ENCODE results near the gene ANKRD55.
"Not testable (repeated sequence)": the region's sequence is repeated elsewhere in the genome, so short reads cannot be mapped to it uniquely, and the experiment has no call there.

The ANKRD55 gene

GRCh38 chr5:56142614-56143372, 90.3 kb downstream of the ANKRD55 start:
- DNase-seq, result no peak

GRCh38 chr5:56142233-56142613, 90.9 kb downstream of the ANKRD55 start:
- no peak for DNase-seq

- DNase-seq, result no peak
These were observed 93.1 kb downstream of the ANKRD55 start for GRCh38 chr5:56140073-56140472.

GRCh38 chr5:56130664-56131063, 102.5 kb downstream of the ANKRD55 start:
- DNase-seq, result no peak

- no peak for DNase-seq
These were observed 103.8 kb downstream of the ANKRD55 start for GRCh38 chr5:56129288-56129687.

- no peak for DNase-seq
These were observed 105.0 kb downstream of the ANKRD55 start for GRCh38 chr5:56128113-56128512.

- DNase-seq, result no peak
These were observed 106.5 kb downstream of the ANKRD55 start for GRCh38 chr5:56126487-56127179.

GRCh38 chr5:56123531-56124243, 109.4 kb downstream of the ANKRD55 start:
- no peak for DNase-seq

GRCh38 chr5:56122360-56122985, 110.7 kb downstream of the ANKRD55 start:
- not testable (repeated sequence) for DNase-seq

- no peak for DNase-seq
These were observed 114.1 kb downstream of the ANKRD55 start for GRCh38 chr5:56119050-56119449.

- no peak for DNase-seq
These were observed 116.5 kb downstream of the ANKRD55 start for GRCh38 chr5:56116599-56117141.

GRCh38 chr5:56115589-56115988, 117.5 kb downstream of the ANKRD55 start:
- no peak for DNase-seq

GRCh38 chr5:56112526-56113121, 120.5 kb downstream of the ANKRD55 start:
- no peak for DNase-seq

- DNase-seq, result no peak
These were observed 121.7 kb downstream of the ANKRD55 start for GRCh38 chr5:56111404-56111781.

- DNase-seq, result no peak
These were observed 122.3 kb downstream of the ANKRD55 start for GRCh38 chr5:56110646-56111403.

- no peak for DNase-seq
These were observed 124.9 kb downstream of the ANKRD55 start for GRCh38 chr5:56108246-56108645.

GRCh38 chr5:56106837-56107236, 126.3 kb downstream of the ANKRD55 start:
- DNase-seq, result no peak

GRCh38 chr5:56105511-56106291, 127.4 kb downstream of the ANKRD55 start:
- DNase-seq, result peak; percentile 15

GRCh38 chr5:56102889-56103288, 130.2 kb downstream of the ANKRD55 start:
- no peak for DNase-seq

- not testable (repeated sequence) for DNase-seq
These were observed 130.9 kb downstream of the ANKRD55 start for GRCh38 chr5:56102207-56102606.

- DNase-seq, result no peak
These were observed 131.9 kb downstream of the ANKRD55 start for GRCh38 chr5:56101180-56101579.

All from midbrain (tissue), 1 donor.